Thyroid gland (tissue), 4 donors: ENCODE results near the gene UGT1A5.

Experiments used
- POLR2A ChIP-seq, 2 donors: fragments of 450-650 bp; IDR thresholded peaks; one replicate each; pipeline ENCODE4 v1.6.1; 2017; ENCODE audit warnings: antibody characterized with exemption in 2 of 2, mild to moderate bottlenecking in 2 of 2, moderate library complexity in 1 of 2
- TF ChIP-seq, protein P1 (sequence below), 6 experiments: fragments of 200-600 bp in 3 of 6; fragments of 450-650 bp in 3 of 6; sonication (generic) in 3 of 6; IDR thresholded peaks; one replicate each; pipeline ENCODE4 v1.5.1; 2016 to 2019; ENCODE audit warnings: antibody characterized with exemption in 6 of 6, mild to moderate bottlenecking in 2 of 6, inconsistent platforms in 1 of 6, moderate library complexity in 1 of 6

DNA sequence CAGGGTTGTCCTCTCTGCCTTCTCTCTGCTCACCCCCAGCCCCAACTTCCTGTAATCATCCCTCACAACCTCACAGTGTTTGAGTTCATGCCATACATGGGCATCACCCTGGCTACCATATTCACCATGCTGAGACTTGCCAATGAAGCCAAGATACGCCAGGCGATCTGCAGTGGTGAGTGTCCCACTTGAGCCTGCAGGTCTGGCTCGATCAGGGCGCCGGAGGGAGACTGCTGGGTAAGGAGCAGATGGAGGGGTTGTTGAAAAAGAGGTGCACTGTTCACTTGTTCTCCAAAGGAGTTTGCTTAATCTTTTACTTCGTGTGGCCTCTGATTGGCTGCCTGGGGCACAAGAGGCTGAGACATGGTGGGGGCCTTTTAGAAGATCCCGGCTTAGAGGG is 80.0 kb downstream of the UGT1A5 start:
- TF ChIP-seq, protein P1, sequence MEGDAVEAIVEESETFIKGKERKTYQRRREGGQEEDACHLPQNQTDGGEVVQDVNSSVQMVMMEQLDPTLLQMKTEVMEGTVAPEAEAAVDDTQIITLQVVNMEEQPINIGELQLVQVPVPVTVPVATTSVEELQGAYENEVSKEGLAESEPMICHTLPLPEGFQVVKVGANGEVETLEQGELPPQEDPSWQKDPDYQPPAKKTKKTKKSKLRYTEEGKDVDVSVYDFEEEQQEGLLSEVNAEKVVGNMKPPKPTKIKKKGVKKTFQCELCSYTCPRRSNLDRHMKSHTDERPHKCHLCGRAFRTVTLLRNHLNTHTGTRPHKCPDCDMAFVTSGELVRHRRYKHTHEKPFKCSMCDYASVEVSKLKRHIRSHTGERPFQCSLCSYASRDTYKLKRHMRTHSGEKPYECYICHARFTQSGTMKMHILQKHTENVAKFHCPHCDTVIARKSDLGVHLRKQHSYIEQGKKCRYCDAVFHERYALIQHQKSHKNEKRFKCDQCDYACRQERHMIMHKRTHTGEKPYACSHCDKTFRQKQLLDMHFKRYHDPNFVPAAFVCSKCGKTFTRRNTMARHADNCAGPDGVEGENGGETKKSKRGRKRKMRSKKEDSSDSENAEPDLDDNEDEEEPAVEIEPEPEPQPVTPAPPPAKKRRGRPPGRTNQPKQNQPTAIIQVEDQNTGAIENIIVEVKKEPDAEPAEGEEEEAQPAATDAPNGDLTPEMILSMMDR (IDR thresholded peaks at IDR 0.05) = no peak
- no peak for TF ChIP-seq POLR2A (IDR thresholded peaks at IDR 0.05)
